Activated CD4-positive, alpha-beta T cell treated with anti-CD3 and anti-CD28 coated beads, Interleukin-2, Interleukin-4, amounts not matched to agents 100 ng/mL and 50 ng/mL, durations not matched to agents 16 hours and 8 hours (primary cell): ENCODE results near the gene ATXN7.

ENCODE experiments used
- DNase-seq: peaks from one replicate; pipeline ENCODE4 v3.0.0-alpha.2; 2020; ENCODE audit warnings: low spot score

ATXN7 gene

DNA sequence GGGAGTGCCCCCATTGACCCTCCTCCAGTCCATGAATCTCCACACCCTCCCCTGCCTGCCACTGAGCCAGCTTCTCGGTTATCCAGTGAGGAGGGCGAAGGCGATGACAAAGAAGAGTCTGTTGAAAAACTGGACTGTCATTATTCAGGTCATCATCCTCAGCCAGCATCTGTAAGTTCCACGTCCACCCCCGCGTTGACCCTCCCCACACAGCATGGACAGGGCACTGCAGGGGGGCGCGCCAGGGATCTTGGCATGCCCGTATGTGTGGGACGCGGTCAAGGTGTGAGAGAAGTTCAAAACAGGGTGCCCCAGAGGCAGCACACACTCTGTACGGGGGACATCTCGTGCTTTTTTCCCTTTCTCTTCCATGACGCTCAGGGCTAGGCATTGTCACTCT lies 126.5 kb downstream of the ATXN7 start:
- no peak for DNase-seq

GRCh38 chr3:63990733-63991132 lies 127.1 kb downstream of the ATXN7 start:
- DNase-seq: no peak

DNA sequence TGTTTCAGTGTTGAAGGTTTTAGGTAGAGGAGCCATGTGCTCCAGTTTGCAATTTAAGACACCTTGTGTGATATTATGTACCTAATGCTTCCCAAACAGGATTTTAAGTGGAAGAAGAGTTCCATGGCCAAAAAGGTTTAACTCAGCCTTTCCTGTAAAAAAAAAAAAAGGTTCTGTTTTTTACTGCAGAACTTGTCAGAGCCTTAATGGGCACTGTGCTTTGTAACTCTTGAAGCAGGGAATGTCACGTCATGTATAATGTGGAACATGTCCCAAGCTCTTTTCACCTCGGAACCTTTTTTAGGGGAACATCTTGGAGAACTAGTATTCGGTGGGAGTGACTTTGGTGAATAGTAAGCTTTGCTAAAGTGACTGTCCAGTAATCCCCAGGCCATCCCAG lies 128.0 kb downstream of the ATXN7 start:
- DNase-seq: no peak

DNA sequence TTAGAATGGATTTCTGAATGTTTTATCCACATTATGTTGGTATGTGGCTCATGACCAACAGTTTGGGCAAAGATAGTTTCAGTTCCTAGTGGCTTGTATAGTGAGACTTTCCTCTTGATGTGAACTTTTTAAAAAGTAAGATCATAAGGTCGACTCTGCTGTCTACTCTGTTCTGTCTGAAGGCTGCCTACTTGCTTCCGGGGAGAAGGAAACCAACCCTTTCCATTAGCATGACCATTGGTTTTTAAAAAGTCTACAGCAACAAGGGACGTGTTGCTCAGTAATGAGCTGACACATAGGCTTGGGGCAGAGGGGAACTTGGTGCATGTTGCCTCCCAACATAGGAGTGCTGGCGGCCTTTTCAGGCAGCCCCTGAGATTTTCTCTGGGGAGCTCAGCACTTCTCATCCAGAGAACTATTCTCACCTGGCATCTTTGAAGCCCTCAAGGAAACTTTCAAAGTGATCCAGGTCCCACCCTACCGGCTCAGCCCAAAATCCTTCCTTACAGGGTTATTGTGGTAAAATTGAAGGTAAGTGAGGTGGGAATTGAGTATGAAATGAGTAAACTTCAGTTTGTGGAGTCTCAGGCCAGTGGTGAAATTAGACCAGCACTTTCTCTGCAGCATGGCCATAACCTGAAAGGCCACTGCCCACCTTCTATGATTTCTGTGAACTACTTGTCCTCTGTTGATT lies 129.0 kb downstream of the ATXN7 start:
- DNase-seq: no peak

DNA sequence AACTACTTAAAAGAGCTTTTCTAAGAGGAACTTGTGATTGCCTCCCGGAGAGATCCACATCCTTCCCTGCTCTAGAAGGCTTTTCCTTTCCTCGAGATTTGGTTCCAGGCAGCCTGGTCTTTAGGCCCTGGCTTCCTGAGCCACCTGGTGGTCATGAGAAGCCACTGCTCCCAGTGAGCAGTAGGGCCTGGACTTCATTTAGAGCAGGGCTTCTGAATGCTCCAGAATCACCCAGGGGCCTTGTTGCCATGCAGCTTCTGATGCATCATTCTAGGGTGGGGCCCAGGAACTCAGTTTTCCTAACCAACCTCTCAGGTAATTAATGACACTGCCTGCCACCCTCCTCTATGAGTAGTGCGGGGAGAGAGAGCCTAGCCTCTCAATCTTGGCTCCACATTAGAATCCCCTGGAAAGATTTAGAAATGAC lies 130.0 kb downstream of the ATXN7 start:
- peak; percentile 44 for DNase-seq

- no peak for DNase-seq
These were observed 131.4 kb downstream of the ATXN7 start for GRCh38 chr3:63995086-63995485.

DNA sequence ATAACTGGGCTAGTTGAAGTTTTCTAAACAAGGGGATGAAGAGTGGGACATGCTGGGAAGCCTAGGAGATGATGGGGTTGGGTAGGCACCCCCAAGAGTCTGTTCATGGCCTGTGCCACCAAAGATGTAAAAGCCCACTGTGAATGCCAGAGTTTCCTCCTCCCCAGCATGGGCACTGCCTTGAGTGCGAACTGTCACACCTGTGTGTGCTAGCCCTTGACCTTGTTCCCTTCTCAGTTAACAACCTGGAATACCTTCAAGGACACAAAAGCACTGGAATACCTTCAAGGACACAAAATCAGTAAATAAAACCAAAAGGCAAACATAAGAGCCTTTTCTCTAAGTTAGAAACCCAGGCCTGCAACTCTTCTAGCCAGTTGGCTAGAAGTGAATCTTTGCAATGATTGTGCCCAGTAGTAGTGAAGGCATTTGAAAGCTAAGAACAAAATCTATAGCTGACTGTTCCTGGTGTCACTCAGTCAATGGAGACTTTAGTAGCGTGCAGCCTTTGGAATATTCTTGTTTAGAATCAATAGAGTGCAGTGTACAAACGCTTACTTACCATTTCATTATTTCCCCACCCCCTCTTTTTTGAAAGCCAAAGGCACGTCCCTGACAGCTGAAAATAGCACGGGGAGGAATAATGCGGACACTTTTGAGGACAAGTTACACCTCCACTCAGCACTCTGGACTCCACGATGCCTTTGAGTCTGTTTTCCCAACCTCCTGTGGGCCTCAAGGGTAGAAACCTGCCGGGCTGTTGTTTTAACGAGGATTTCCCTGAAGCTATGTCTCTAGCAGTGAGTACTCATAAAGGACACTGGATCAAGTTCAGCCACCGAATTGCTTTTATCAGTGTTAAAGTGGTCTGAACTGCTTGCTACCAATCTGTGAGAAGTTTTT lies 135.4 kb downstream of the ATXN7 start:
- DNase-seq: no peak

GRCh38 chr3:64000453-64001055 lies 136.9 kb downstream of the ATXN7 start:
- DNase-seq: no peak

DNA sequence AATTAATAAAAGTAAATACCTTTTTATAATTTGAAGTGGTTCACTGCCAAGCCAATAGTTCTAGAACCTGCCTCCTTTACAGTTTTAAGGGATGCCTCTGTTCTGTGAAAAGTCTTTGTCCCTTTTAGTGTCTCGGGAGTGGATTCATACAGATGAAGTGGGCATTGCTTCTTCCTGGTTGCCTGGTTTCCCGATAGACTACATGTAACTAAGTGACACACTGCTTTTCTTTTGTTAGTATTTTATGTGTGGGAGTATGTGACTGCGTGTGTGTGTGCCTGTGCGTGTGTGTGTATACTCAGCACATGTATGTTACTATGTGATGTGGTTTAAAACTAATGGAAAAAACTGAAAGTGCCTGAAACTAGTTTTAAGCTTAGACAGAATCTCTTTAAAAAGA lies 138.6 kb downstream of the ATXN7 start:
- DNase-seq: no peak

- DNase-seq: no peak
These were observed 139.9 kb downstream of the ATXN7 start for GRCh38 chr3:64003589-64003988.

- DNase-seq: no peak
These were observed 144.3 kb downstream of the ATXN7 start for GRCh38 chr3:64008017-64008416.

DNA sequence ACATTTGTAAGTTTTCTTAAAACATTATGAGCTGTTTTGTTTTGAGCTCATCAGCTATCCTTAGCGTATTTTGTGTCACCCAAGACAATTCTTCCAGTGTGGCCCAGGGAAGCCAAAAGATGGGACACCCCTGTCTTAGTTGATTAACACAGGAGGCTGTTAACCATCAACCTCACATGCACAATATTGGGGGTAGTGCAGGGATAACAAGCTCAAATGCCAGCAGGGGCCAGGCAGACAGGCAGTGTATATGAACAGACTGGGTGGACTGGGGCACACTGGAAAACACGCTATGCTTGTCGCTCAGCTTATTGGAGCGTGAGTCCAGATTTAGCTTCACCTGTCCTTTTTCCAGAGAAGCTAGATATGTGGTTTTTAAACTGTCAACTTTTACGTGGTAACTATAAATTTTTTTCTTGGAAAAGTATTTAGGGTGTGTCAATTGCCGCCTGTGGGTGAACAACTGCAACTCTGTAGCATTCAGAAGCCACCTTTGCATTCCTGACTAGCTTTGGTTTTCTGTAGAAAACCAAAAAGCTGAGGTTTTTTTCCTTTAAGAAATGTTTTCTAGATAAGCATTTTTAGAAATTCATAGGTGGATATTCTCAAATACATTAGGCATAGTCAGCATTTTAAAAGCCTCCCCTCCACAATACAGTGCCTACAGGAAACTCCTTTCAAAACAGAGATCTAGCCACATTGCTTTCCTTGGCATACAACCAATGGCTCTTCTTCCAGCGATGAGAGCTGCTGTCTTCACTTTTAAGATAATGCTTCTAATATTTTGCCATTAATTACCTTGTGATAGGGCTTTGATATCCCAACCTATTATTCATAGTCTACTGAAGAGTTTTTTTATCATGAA lies 145.1 kb downstream of the ATXN7 start:
- DNase-seq: no peak

DNA sequence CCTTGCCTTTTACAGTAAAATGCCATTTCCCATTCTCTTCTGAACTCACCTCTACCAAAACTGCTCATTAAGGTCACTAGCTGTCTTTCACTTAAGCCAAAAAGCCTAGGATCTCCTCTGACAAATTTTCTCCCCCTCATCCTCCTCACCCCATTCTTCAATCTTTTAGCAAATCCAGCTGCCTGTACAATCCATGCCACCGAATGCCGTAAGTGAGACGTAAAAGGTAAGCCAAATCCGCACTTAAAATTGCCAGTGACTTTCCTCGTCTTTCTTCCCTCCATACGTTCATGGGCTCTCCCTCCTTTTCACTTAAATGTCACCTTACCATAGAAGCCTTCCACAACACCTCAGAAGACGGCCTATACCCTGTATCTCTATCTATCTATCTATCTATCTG lies 145.9 kb downstream of the ATXN7 start:
- DNase-seq: no peak

- DNase-seq: no peak
These were observed 146.5 kb downstream of the ATXN7 start for GRCh38 chr3:64010199-64010598.

GRCh38 chr3:64011685-64012084 lies 148.0 kb downstream of the ATXN7 start:
- DNase-seq: no peak

- no peak for DNase-seq
These were observed 153.4 kb downstream of the ATXN7 start for GRCh38 chr3:64016941-64017620.

DNA sequence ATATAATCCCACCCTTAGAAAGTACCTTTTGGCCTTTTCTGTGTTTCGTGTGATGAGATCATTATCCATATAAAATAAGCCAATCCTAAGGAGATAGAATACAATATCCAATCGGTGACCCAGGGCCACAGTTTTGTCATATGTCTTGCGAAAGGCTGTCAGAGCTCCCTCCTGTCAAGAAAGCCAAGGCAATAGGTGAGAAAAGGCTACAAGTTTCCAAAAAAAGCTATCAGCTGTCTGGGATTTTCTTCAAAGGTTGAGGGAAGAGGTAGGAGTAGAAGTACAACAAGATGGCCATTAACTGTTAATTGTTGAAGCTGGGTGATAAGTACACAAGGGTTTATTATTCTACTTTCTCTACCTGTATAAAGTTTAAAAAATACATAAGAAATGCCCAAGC lies 155.6 kb downstream of the ATXN7 start:
- no peak for DNase-seq

DNA sequence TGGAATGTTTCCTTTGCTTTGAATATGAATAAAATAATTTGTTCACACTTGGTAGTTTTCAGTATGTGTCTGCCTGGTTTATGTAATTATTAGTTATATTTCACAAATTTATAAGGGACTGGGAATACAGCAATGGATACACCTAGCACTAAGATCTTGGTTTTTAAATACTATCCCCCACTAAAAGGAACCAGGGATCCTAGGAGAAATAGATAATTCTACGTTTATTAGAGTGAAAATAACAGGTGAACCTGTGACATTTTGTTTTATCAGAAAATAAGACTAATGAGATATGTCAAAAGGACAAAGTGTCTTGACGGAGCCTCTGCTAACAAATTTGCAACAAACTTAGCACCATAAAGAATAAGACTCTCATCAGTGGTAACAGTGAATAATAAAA lies 156.2 kb downstream of the ATXN7 start:
- DNase-seq: no peak

- no peak for DNase-seq
These were observed 158.3 kb downstream of the ATXN7 start for GRCh38 chr3:64021922-64022321.

DNA sequence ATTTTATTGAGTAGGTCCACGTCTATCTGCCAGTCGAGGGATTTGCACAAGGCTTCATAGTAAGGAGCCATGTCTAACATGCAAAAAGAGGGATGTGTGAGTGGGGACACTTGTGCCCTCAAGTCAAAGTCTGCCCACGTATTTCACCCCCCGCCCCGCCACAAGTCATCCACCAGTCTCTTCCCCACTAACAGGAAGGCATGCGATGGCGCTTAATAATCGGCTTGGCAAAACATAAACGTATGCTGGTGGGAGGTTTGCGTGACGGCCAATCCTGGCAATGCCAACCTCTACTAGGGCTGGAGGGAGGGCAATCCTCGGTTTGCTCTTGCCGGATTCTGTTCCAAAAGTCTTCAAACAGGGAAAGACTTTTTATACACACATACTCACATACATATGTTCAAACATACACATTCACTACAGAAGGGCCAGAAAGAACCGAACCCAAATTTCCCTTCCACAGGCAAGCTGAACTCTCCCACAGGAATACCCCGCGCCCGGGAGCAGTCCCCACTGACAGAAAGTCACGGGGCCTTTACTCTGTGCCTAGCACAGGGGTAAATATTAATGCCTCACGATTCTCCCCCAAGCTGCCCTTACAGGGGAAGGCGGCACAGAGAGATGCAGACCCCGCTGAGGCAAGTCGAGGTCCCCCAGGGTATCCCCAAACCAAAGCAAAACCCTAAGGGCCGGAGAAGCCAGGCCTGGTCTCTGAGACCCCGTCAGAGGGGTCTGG lies 159.0 kb downstream of the ATXN7 start:
- no peak for DNase-seq
